Neuronal stem cell (in vitro differentiated cells): ENCODE measurements around the gene ITSN2.

ENCODE experiments used
- DNase-seq: peaks from one replicate; pipeline ENCODE4 v3.0.0-alpha.2; 2013; ENCODE audit warnings: low spot score
- H2AFZ ChIP-seq: one replicate; pipeline ENCODE4 v1.6.1; 2013; ENCODE audit warnings: mild to moderate bottlenecking, low read length, inconsistent platforms
- H2AK5ac ChIP-seq: 2 replicates; pipeline ENCODE4 v1.6.1; 2013; ENCODE audit warnings: low read depth, mild to moderate bottlenecking, inconsistent platforms, low read length, moderate library complexity, mixed read lengths
- H2BK120ac ChIP-seq: 2 replicates; pipeline ENCODE4 v1.6.1; 2013; ENCODE audit warnings: low read depth, mild to moderate bottlenecking, inconsistent platforms, low read length, moderate library complexity, mixed read lengths
- H2BK12ac ChIP-seq: one replicate; pipeline ENCODE4 v1.6.1; 2013; ENCODE audit warnings: low read length, inconsistent platforms
- H2BK15ac ChIP-seq: 2 replicates; pipeline ENCODE4 v1.6.1; 2013; ENCODE audit warnings: mild to moderate bottlenecking, low read length, inconsistent platforms, mixed read lengths
- H2BK5ac ChIP-seq: one replicate; pipeline ENCODE4 v1.6.1; 2013; ENCODE audit warnings: inconsistent platforms, mild to moderate bottlenecking, low read length, moderate library complexity
- H3K14ac ChIP-seq: one replicate; pipeline ENCODE4 v1.6.1; 2013; ENCODE audit warnings: low read length, inconsistent platforms
- H3K18ac ChIP-seq: 2 replicates; pipeline ENCODE4 v1.6.1; 2013; ENCODE audit warnings: low read length, inconsistent platforms
- H3K23ac ChIP-seq: 2 replicates; pipeline ENCODE4 v1.6.1; 2013; ENCODE audit warnings: low read depth, mild to moderate bottlenecking, mixed read lengths, low read length, inconsistent platforms; ENCODE audit not compliant: poor library complexity
- H3K27ac ChIP-seq: replicated peaks from 3 replicates; pipeline ENCODE4 v1.5.1; 2013; ENCODE audit warnings: low read length, inconsistent platforms
- H3K27me3 ChIP-seq, 3 experiments: 2 replicates each; pipeline ENCODE4 v1.6.1; 2013; ENCODE audit warnings: low read length in 3 of 3, mild to moderate bottlenecking in 2 of 3, inconsistent platforms in 1 of 3, low read depth in 1 of 3, mixed read lengths in 1 of 3, moderate library complexity in 1 of 3; ENCODE audit not compliant: control insufficient read depth in 3 of 3, insufficient read depth in 3 of 3
- H3K36me3 ChIP-seq, 2 donors: replicated peaks in 1 of 2; 2 replicates each; pipeline ENCODE4 v1.6.1; 2013; ENCODE audit warnings: low read length in 2 of 2; ENCODE audit not compliant: control insufficient read depth in 2 of 2, insufficient read depth in 2 of 2
- H3K4ac ChIP-seq: 2 replicates; pipeline ENCODE4 v1.6.1; 2013; ENCODE audit warnings: inconsistent platforms, mild to moderate bottlenecking, low read length, moderate library complexity
- H3K4me1 ChIP-seq, 2 donors: 1 replicate in 1 of 2; 2 replicates in 1 of 2; pipeline ENCODE4 v1.6.1; 2013; ENCODE audit warnings: low read length in 2 of 2, low read depth in 1 of 2; ENCODE audit not compliant: control insufficient read depth in 2 of 2, insufficient read depth in 1 of 2
- H3K4me2 ChIP-seq: one replicate; pipeline ENCODE4 v1.6.1; 2013; ENCODE audit warnings: mild to moderate bottlenecking, low read length, inconsistent platforms; ENCODE audit not compliant: insufficient read depth, poor library complexity, severe bottlenecking
- H3K4me3 ChIP-seq, 2 donors: 2 replicates each; pipeline ENCODE4 v1.5.1; 2013; ENCODE audit warnings: low read length in 2 of 2, mild to moderate bottlenecking in 2 of 2, inconsistent platforms in 1 of 2, moderate library complexity in 1 of 2
- H3K79me1 ChIP-seq: one replicate; pipeline ENCODE4 v1.6.1; 2013; ENCODE audit warnings: low read depth, mild to moderate bottlenecking, inconsistent platforms, low read length, moderate library complexity
- H3K9ac ChIP-seq: one replicate; pipeline ENCODE4 v1.6.1; 2013; ENCODE audit warnings: mild to moderate bottlenecking, low read depth, low read length, inconsistent platforms; ENCODE audit not compliant: poor library complexity
- H3K9me3 ChIP-seq, 2 donors: replicated peaks in 1 of 2; 2 replicates each; pipeline versions ENCODE3 to v1.6.1; 2013; ENCODE audit warnings: low read length in 2 of 2, mild to moderate bottlenecking in 2 of 2, inconsistent platforms in 1 of 2, low read depth in 1 of 2, mixed read lengths in 1 of 2, moderate library complexity in 1 of 2; ENCODE audit not compliant: control insufficient read depth in 2 of 2, insufficient read depth in 1 of 2
- H4K8ac ChIP-seq: one replicate; pipeline ENCODE4 v1.6.1; 2013; ENCODE audit warnings: low read depth, mild to moderate bottlenecking, inconsistent platforms, low read length, moderate library complexity
- H4K91ac ChIP-seq: one replicate; pipeline ENCODE4 v1.6.1; 2013; ENCODE audit warnings: low read length, low read depth, mild to moderate bottlenecking, inconsistent platforms; ENCODE audit not compliant: poor library complexity
- WGBS, 2 donors: extraction: QIAGEN DNeasy Blood & Tissue Kit; methylation state at CpG; one replicate each; pipeline ENCODE4 v1.1.7; 2013; ENCODE audit warnings: missing lambda C conversion rate in 2 of 2, mixed read lengths in 1 of 2; ENCODE audit not compliant: insufficient read length in 2 of 2, insufficient replicate concordance in 1 of 2; ENCODE audit errors: extremely low coverage in 2 of 2; 5-methylcytosine and 5-hydroxymethylcytosine counted together

ITSN2 gene

GRCh38 chr2:24280645-24281044, 79.7 kb downstream of the ITSN2 start:
- Histone ChIP-seq H3K27me3 (no peaks in the 10 kb centered on the region), H3K14ac (no peak overlapping the region)
- WGBS, 2 donors, result no CpG with 5 or more reads among the region's 2 CpGs

DNA sequence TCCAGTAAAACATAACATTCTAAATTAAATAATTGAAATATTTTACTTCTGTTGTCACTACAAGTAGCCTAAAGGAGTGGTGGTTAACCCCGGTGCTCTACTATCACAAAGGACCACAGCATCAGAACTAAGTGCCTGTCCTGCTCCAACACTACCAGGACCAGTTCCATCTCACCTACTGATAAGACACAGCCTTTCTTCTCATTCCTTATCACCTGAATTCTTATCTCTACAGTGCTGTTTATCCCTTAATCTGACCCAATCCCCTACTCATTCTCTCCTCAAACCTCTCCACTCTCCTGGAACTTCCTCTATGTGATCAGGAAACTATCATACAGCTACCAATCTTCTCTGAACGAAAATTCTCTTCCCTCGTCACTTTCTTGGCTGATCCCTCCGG, 80.2 kb downstream of the ITSN2 start:
- no peak overlapping the region for H2AK5ac ChIP-seq
- H3K23ac ChIP-seq, result no peak overlapping the region
- no peak overlapping the region for H3K4me2 ChIP-seq
- H2BK15ac ChIP-seq, result no peak overlapping the region
- no peaks in the 10 kb centered on the region for H3K79me1 ChIP-seq
- no peak overlapping the region for H4K8ac ChIP-seq
- no peak overlapping the region for H3K27ac ChIP-seq
- H3K9me3 ChIP-seq, result no peaks in the 10 kb centered on the region
- DNase-seq, result no peak
- H3K9ac ChIP-seq, result no peak overlapping the region
- H3K14ac ChIP-seq, result no peak overlapping the region
- no CpG with 5 or more reads among the region's 4 CpGs for WGBS, 2 donors
- H2BK5ac ChIP-seq, result no peak overlapping the region
- H2BK120ac ChIP-seq, result no peak overlapping the region
- H2BK12ac ChIP-seq, result no peak overlapping the region
- H2AFZ ChIP-seq, result no peak overlapping the region
- no peak overlapping the region for H3K18ac ChIP-seq
- H3K4me1 ChIP-seq, result peaks cover 0 to 2% of the 10 kb centered on the region in 2 donors
- H3K36me3 ChIP-seq, result peaks cover 0 to 2% of the 10 kb centered on the region in 2 donors
- no peaks in the 10 kb centered on the region for H3K27me3 ChIP-seq
- no peak overlapping the region for H3K4ac ChIP-seq
- H4K91ac ChIP-seq, result no peak overlapping the region
- H3K4me3 ChIP-seq, result no peak overlapping the region

More at GRCh38 chr2:24280645-24281044, 79.7 kb downstream of the ITSN2 start:
- no peak overlapping the region for H2AK5ac ChIP-seq
- no peak for DNase-seq
- H2BK12ac ChIP-seq, result no peak overlapping the region
- no peak overlapping the region for H3K4me2 ChIP-seq
- H3K36me3 ChIP-seq, result no peaks in the 10 kb centered on the region
- H3K4ac ChIP-seq, result no peak overlapping the region
- no peaks in the 10 kb centered on the region for H3K9me3 ChIP-seq
- no peak overlapping the region for H3K9ac ChIP-seq
- no peak overlapping the region for H2BK15ac ChIP-seq
- peaks cover 0 to 2% of the 10 kb centered on the region in 2 donors for H3K4me1 ChIP-seq
- H2AFZ ChIP-seq, result no peak overlapping the region
- no peak overlapping the region for H4K91ac ChIP-seq
- no peaks in the 10 kb centered on the region for H3K79me1 ChIP-seq
- no peak overlapping the region for H3K18ac ChIP-seq
- H3K23ac ChIP-seq, result no peak overlapping the region
- H3K4me3 ChIP-seq, result no peak overlapping the region
- no peak overlapping the region for H3K27ac ChIP-seq
- no peak overlapping the region for H2BK120ac ChIP-seq
- no peak overlapping the region for H4K8ac ChIP-seq
- no peak overlapping the region for H2BK5ac ChIP-seq

DNA sequence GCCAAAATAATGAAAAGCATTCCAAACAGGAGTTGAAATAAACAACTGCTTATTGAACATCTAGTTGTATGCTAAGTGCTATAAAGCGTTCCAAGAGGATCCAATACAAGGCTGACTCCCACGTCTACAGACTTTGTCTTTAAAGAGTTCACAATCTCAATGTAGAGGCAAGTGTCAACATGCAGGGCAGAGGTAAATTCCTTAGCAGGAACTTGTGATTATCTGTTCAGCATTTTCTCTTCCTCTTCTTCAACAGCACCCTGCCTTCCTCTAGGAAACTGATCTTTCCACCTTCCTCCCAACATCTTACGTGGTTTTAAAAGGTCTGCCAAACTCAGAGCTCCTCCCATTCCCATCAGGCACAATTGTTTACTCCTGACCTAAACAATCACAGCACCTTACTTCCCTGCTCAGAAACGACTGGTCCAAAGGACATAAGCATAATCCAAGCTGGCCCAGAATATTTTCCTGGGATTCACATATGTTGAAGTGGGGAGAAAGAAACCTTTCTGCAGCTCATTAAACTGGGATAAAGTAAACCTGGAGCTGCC, 83.9 kb downstream of the ITSN2 start:
- Histone ChIP-seq H2BK15ac (no peak overlapping the region), H3K36me3 (peaks cover 0 to 10% of the 10 kb centered on the region in 2 donors), H3K18ac (no peak overlapping the region), H4K8ac (no peak overlapping the region), H3K9me3 (no peaks in the 10 kb centered on the region), H4K91ac (no peak overlapping the region), H3K79me1 (no peaks in the 10 kb centered on the region), H2BK12ac (no peak overlapping the region), H2AFZ (no peak overlapping the region), H3K4ac (no peak overlapping the region), H3K23ac (no peak overlapping the region), H3K4me1 (peaks cover 0 to 2% of the 10 kb centered on the region in 2 donors), H3K4me3 (no peak overlapping the region), H2BK5ac (no peak overlapping the region), H3K4me2 (no peak overlapping the region), H3K14ac (no peak overlapping the region), H3K9ac (no peak overlapping the region), H2BK120ac (no peak overlapping the region), H2AK5ac (no peak overlapping the region), H3K27ac (no peak overlapping the region), H3K27me3 (no peaks in the 10 kb centered on the region)
- no peak for DNase-seq
- WGBS, 2 donors, result no CpG with 5 or more reads among the region's 4 CpGs

DNA sequence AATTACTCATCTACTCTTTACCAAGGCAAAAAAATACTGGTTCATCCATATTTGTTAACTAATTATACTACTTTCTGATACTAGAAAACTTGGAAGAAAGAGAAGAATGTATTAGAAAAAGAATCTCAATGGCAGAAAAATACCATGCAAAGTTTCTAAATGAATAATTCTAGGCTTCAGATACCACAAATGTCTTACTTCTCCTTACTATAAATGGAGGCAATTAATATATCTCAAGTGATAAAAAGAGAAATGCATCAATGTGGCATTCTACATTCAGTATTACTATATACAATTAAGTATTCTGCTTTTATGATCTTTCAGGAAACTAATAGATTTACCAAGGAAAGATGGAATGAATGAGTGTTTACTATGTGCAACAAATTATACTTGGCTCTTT, 85.5 kb downstream of the ITSN2 start:
- Histone ChIP-seq H2BK5ac (no peak overlapping the region), H4K8ac (no peak overlapping the region), H3K4ac (no peak overlapping the region), H3K79me1 (no peaks in the 10 kb centered on the region), H3K23ac (no peak overlapping the region), H2BK120ac (no peak overlapping the region), H3K4me3 (no peak overlapping the region), H3K9ac (no peak overlapping the region), H2BK12ac (no peak overlapping the region), H3K36me3 (peaks cover 0 to 24% of the 10 kb centered on the region in 2 donors), H2AFZ (no peak overlapping the region), H2BK15ac (no peak overlapping the region), H4K91ac (no peak overlapping the region), H3K18ac (no peak overlapping the region), H2AK5ac (no peak overlapping the region), H3K14ac (no peak overlapping the region), H3K27ac (no peak overlapping the region), H3K27me3 (no peaks in the 10 kb centered on the region), H3K9me3 (no peaks in the 10 kb centered on the region), H3K4me2 (no peak overlapping the region), H3K4me1 (peaks cover 0 to 2% of the 10 kb centered on the region in 2 donors)
- no peak for DNase-seq
